AG10803 (cell line): ENCODE data around the gene CBX3.
"Not testable (repeated sequence)": the region's sequence is repeated elsewhere in the genome, so short reads cannot be mapped to it uniquely, and the experiment has no call there.

Experiments
- DNase-seq: peaks from one replicate; pipeline ENCODE4 v3.0.0; 2010; ENCODE audit warnings: low read depth
- H3K4me3 ChIP-seq: 2 replicates; pipeline ENCODE4 v1.5.1; 2011; ENCODE audit warnings: mild to moderate bottlenecking, low read length, control low read depth
- TF ChIP-seq, protein P1 (sequence below): conservative IDR thresholded peaks from 2 replicates; pipeline ENCODE4 v1.5.1; 2011; ENCODE audit warnings: mild to moderate bottlenecking, low read length, control low read depth, inconsistent platforms

The CBX3 gene

GRCh38 chr7:26201247-26202018 is at the start of gene CBX3:
Gene CBX3, plus strand, starts transcription at chr7:26201745. Its CDS starts 1,254 bp downstream, at chr7:26202999.
- TF ChIP-seq, protein P1, sequence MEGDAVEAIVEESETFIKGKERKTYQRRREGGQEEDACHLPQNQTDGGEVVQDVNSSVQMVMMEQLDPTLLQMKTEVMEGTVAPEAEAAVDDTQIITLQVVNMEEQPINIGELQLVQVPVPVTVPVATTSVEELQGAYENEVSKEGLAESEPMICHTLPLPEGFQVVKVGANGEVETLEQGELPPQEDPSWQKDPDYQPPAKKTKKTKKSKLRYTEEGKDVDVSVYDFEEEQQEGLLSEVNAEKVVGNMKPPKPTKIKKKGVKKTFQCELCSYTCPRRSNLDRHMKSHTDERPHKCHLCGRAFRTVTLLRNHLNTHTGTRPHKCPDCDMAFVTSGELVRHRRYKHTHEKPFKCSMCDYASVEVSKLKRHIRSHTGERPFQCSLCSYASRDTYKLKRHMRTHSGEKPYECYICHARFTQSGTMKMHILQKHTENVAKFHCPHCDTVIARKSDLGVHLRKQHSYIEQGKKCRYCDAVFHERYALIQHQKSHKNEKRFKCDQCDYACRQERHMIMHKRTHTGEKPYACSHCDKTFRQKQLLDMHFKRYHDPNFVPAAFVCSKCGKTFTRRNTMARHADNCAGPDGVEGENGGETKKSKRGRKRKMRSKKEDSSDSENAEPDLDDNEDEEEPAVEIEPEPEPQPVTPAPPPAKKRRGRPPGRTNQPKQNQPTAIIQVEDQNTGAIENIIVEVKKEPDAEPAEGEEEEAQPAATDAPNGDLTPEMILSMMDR = no peak; the same call in 1 of the 2 replicates
- peak within 1 kb of the TSS; percentile 95 for H3K4me3 ChIP-seq
- DNase-seq = peak; percentile 73

- peak; percentile 34 for DNase-seq
- TF ChIP-seq, protein P1 = no peak
- peak within 1 kb of the TSS; percentile 54 for H3K4me3 ChIP-seq
Observed at GRCh38 chr7:26151953-26152781, 49.4 kb upstream of the CBX3 start, which contains the start of gene NFE2L3. Gene NFE2L3, plus strand, starts transcription at chr7:26152198. Its CDS starts 301 bp downstream, at chr7:26152499.

DNA sequence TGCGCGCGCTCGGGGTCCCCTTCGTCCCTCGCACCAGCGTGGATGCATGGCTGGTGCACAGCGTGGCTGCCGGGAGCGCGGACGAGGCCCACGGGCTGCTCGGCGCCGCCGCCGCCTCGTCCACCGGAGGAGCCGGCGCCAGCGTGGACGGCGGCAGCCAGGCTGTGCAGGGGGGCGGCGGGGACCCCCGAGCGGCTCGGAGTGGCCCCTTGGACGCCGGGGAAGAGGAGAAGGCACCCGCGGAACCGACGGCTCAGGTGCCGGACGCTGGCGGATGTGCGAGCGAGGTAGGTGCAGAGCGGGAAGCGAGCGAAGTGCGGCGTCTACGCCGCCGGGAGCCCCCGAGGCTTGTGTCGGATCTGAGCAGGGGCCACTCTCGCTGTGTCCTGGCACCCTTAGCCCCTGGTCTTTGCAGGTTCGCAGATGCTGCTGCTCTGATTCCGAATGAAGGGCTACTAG is 48.7 kb upstream of the CBX3 start:
- DNase-seq, H3K4me3 ChIP-seq: not testable (repeated sequence)

DNA sequence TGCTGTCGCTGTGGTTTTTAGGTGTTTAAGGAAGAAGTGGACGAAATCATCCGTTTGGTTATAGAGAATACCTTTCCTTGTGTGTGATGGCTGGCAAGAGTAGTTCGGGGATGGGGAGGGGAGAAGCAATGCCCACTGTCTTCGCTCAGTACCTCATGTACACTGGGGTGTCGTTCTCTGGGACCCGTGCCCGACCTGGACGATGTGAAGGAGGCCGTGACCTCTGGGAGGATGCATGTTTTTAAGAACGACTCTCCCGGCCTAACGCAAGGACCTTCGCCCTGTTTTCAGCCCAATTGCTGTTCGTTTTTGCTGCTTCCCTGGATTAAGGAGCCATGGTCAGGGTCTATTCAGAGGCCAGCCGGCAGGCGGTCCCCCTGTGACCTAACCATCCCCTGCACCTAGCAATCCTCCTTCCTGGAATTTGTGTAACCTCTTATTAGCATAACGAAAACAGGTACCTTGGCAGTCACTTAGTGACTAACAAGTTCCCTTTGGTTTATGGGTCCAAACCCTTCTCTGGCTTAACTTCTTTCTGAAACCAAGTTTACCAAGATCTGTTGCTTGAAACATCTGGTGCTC is 48.2 kb upstream of the CBX3 start:
- H3K4me3 ChIP-seq = no peak overlapping the region
- no peak for DNase-seq
- TF ChIP-seq, protein P1 = no peak

GRCh38 chr7:26153823-26154783 is 47.4 kb upstream of the CBX3 start:
- H3K4me3 ChIP-seq = no peak overlapping the region
- TF ChIP-seq, protein P1 = no peak
- DNase-seq = no peak

DNA sequence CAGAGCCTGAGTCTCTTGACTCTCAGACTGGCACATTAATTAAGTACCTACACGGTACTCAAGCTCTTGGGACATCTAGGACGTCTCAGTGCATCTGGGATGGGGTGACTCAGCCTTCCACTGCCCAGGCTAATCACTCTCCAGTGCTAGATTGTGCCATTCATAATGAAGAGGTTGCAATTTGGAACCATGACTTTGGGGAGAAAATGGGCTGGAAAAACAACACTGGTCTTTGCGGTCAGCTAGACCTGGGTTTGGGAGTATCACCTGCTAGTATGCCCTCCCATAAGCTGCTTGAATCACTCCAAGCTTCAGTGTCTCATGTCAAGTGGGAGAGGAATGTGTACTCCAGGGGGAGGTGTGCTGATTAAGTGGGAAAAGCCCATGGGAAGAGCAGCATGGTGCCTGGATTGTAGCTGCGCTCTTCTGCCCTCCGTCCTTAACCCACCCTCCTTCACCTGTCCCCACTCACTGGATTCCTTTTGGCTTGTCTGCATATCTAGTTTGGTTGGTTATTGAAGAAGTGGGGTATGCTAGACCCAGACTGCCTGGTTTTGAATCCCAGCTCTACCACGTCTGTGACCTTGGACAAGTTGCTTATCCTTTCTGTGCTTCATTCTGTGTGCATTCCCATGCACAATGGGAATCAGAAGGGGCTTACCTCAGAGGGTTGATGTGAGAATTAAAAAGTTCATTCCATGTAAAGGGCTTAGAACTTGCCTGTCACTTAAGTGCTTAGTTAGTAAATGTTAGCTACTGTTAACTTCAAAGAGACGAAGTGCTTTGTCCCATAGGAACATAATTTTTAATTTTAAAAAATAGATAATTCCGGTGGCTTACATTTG is 45.8 kb upstream of the CBX3 start:
- DNase-seq = peak; percentile 34
- H3K4me3 ChIP-seq = peak overlapping the region; percentile 1; the same call in 1 of the 2 replicates
- TF ChIP-seq, protein P1 = no peak
